HG03280 (cell line): ENCODE results near the gene DYNC2H1.

Experiments
- ATAC-seq: cut with Tn5 transposase; IDR thresholded peaks from one replicate; pipeline ENCODE4 v1.9.1; 2021; ENCODE audit warnings: mild to moderate bottlenecking, moderate library complexity; ENCODE audit not compliant: unreplicated experiment

The DYNC2H1 gene

GRCh38 chr11:103266167-103266831 is 157.1 kb downstream of the DYNC2H1 start:
- no peak for ATAC-seq

GRCh38 chr11:103272876-103273275 is 163.7 kb downstream of the DYNC2H1 start:
- ATAC-seq, result no peak

- no peak for ATAC-seq
Measured at GRCh38 chr11:103274025-103274424, 164.8 kb downstream of the DYNC2H1 start.

- ATAC-seq, result no peak
Measured at GRCh38 chr11:103279821-103280220, 170.6 kb downstream of the DYNC2H1 start.

- ATAC-seq, result no peak
Measured at GRCh38 chr11:103281301-103281700, 172.1 kb downstream of the DYNC2H1 start.

- ATAC-seq, result no peak
Measured at GRCh38 chr11:103284260-103284659, 175.0 kb downstream of the DYNC2H1 start.

- ATAC-seq, result no peak
Measured at GRCh38 chr11:103294516-103294915, 185.3 kb downstream of the DYNC2H1 start.

GRCh38 chr11:103295704-103296103 is 186.5 kb downstream of the DYNC2H1 start:
- ATAC-seq, result no peak

- ATAC-seq, result no peak
Measured at GRCh38 chr11:103297900-103298299, 188.7 kb downstream of the DYNC2H1 start.

GRCh38 chr11:103315248-103315647 is 206.0 kb downstream of the DYNC2H1 start:
- ATAC-seq, result no peak

GRCh38 chr11:103317118-103317517 is 207.9 kb downstream of the DYNC2H1 start:
- ATAC-seq, result no peak

GRCh38 chr11:103322821-103323220 is 213.6 kb downstream of the DYNC2H1 start:
- no peak for ATAC-seq

- ATAC-seq, result peak; percentile 21
Measured at GRCh38 chr11:103325686-103326069, 216.5 kb downstream of the DYNC2H1 start.

- ATAC-seq, result peak; percentile 96
Measured at GRCh38 chr11:103326070-103326794, 217.0 kb downstream of the DYNC2H1 start.

- ATAC-seq, result no peak
Measured at GRCh38 chr11:103327721-103328120, 218.5 kb downstream of the DYNC2H1 start.

GRCh38 chr11:103332409-103332808 is 223.2 kb downstream of the DYNC2H1 start:
- no peak for ATAC-seq

GRCh38 chr11:103338621-103339484 is 229.6 kb downstream of the DYNC2H1 start:
- ATAC-seq, result no peak

GRCh38 chr11:103339485-103339857 is 230.2 kb downstream of the DYNC2H1 start:
- ATAC-seq, result no peak

- no peak for ATAC-seq
Measured at GRCh38 chr11:103340956-103341355, 231.7 kb downstream of the DYNC2H1 start.

- ATAC-seq, result no peak
Measured at GRCh38 chr11:103344886-103345285, 235.7 kb downstream of the DYNC2H1 start.

- ATAC-seq, result no peak
Measured at GRCh38 chr11:103349595-103349994, 240.4 kb downstream of the DYNC2H1 start.

- ATAC-seq, result no peak
Measured at GRCh38 chr11:103354656-103355055, 245.4 kb downstream of the DYNC2H1 start.
